ENCODE measurements around the gene USE1.

The USE1 gene

GRCh38 chr19:17237747-17238706 lies 22.9 kb downstream of the USE1 start:
- DNase-seq, result no peak

- DNase-seq, result no peak
These were observed 25.1 kb downstream of the USE1 start for GRCh38 chr19:17240062-17240752.

- no peak for DNase-seq
These were observed 25.8 kb downstream of the USE1 start for GRCh38 chr19:17240826-17241399.

GRCh38 chr19:17242431-17243208 lies 27.5 kb downstream of the USE1 start:
- no peak for DNase-seq

- DNase-seq, result no peak
These were observed 28.2 kb downstream of the USE1 start for GRCh38 chr19:17243211-17243829.

- no peak for DNase-seq
These were observed 28.9 kb downstream of the USE1 start for GRCh38 chr19:17243830-17244617.

GRCh38 chr19:17244618-17245534 lies 29.7 kb downstream of the USE1 start:
- no peak for DNase-seq

GRCh38 chr19:17245535-17245984 lies 30.4 kb downstream of the USE1 start, which contains the start of gene NR2F6:
Gene NR2F6, minus strand, starts transcription at chr19:17245919. Its CDS starts 699 bp downstream, at chr19:17245220.
- no peak for DNase-seq

- DNase-seq, result peak; percentile 37
These were observed 31.7 kb downstream of the USE1 start for GRCh38 chr19:17246681-17247425.

- DNase-seq, result no peak
These were observed 33.0 kb downstream of the USE1 start for GRCh38 chr19:17248011-17248776.

- no peak for DNase-seq
These were observed 34.9 kb downstream of the USE1 start for GRCh38 chr19:17249887-17250548.

GRCh38 chr19:17254636-17255035 lies 39.5 kb downstream of the USE1 start:
- DNase-seq, result no peak

GRCh38 chr19:17255150-17255621 lies 40.0 kb downstream of the USE1 start:
- no peak for DNase-seq

GRCh38 chr19:17256130-17256529 lies 41.0 kb downstream of the USE1 start:
- no peak for DNase-seq

- no peak for DNase-seq
These were observed 44.1 kb downstream of the USE1 start for GRCh38 chr19:17259118-17259780.

GRCh38 chr19:17259934-17260333 lies 44.8 kb downstream of the USE1 start:
- DNase-seq, result no peak

GRCh38 chr19:17260842-17261325 lies 45.7 kb downstream of the USE1 start:
- peak; percentile 50 for DNase-seq

All from midbrain (tissue), 1 donor.